Fibroblast of pulmonary artery (primary cell): ENCODE data around the gene MPV17.
"Not testable (repeated sequence)": the region's sequence is repeated elsewhere in the genome, so short reads cannot be mapped to it uniquely, and the experiment has no call there.

Experiments used
- DNase-seq: peaks from one replicate; pipeline ENCODE4 v3.0.0-alpha.2; 2010; ENCODE audit warnings: low read depth
- H3K4me3 ChIP-seq: replicated peaks from 2 replicates; pipeline ENCODE4 v1.5.1; 2011; ENCODE audit warnings: low read depth, mild to moderate bottlenecking, control low read depth, low read length, moderate library complexity
- TF ChIP-seq, protein P1 (sequence below): IDR thresholded peaks from 2 replicates; pipeline ENCODE4 v1.5.1; 2011; ENCODE audit warnings: mild to moderate bottlenecking, control low read depth, low read length, inconsistent platforms; ENCODE audit errors: missing control alignments

The MPV17 gene

DNA sequence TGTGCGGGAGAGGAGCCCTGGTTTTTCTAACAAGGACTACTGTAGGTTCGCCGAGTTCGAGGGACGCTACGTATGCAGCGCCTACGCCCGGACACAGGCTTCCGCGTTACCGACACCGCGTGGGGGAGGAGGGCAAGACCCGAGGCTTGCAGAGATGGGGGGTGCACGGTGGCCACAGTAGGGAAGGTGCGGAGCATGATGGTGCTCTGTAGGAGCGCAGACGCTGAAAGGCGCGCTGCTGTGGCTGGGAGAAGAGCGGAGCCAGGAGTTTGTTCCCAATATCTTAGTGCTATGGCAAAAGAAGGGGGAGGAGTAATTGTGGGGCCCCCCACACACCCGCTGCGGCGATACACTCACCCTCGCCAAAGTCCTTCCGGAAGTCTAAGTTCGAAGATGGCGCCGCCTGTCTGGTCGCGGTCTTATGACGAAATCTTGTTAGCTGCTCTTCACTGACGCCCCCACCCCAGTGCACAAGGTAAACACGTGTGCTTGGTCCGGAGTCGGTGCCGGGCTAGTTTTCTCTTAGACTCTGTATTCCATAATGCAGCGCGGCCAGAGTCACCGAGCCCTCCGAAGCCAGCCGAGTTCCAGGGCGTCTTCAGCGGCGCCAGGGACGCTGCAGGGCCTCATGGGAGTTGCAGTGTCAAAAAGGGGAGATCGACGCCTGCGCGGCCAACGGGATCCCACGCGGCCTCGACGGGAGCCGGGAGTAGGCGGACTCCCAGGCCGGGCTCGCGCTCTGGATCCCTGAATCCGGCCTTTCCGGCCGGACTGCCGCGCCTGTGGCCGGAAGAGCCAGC is 33.7 kb upstream of the MPV17 start, which contains the start of gene GTF3C2:
Gene GTF3C2 (minus strand): TSS at position 383 of the 800 bp plus-strand sequence. CDS start 13,210 bp downstream, outside the sequence.
- TF ChIP-seq, protein P1, sequence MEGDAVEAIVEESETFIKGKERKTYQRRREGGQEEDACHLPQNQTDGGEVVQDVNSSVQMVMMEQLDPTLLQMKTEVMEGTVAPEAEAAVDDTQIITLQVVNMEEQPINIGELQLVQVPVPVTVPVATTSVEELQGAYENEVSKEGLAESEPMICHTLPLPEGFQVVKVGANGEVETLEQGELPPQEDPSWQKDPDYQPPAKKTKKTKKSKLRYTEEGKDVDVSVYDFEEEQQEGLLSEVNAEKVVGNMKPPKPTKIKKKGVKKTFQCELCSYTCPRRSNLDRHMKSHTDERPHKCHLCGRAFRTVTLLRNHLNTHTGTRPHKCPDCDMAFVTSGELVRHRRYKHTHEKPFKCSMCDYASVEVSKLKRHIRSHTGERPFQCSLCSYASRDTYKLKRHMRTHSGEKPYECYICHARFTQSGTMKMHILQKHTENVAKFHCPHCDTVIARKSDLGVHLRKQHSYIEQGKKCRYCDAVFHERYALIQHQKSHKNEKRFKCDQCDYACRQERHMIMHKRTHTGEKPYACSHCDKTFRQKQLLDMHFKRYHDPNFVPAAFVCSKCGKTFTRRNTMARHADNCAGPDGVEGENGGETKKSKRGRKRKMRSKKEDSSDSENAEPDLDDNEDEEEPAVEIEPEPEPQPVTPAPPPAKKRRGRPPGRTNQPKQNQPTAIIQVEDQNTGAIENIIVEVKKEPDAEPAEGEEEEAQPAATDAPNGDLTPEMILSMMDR, result no peak
- peak; percentile 98 for DNase-seq
- peak within 1 kb of the TSS; percentile 83 for H3K4me3 ChIP-seq

DNA sequence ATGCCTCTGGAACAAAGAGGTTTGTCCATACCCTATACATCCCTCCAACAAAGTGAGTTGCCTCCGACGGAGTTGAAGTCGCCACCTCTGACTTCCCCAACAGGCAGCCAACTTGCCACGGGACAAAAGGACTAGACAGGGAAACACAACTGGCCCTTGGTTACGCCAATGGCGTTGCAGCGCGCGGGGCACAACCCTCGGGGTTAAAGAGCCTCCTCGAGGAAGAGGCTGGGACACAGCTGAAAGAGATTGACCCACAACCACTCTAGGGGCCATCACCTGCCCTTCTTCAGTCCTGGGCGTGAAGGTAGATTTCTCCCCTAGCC is 33.1 kb upstream of the MPV17 start:
- DNase-seq, result peak; percentile 61
- TF ChIP-seq, protein P1, result no peak
- peak overlapping the region; percentile 83 for H3K4me3 ChIP-seq

DNA sequence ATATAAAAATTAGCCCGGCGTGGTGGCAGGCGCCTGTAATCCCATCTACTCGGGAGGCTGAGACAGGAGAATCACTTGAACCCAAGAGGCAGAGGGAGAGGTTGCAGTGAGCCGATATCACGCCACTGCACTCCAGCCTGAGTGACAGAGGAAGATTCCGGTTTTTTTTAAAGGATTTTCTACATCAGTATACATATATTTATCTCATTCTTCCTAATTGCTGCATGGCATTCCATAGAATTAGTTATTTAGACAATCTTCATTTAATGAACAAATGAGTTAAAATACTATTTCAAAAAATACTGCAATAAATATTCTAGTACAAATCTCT is 31.7 kb upstream of the MPV17 start:
- DNase-seq, result no peak
- H3K4me3 ChIP-seq, result no peak overlapping the region
- TF ChIP-seq, protein P1, result no peak

DNA sequence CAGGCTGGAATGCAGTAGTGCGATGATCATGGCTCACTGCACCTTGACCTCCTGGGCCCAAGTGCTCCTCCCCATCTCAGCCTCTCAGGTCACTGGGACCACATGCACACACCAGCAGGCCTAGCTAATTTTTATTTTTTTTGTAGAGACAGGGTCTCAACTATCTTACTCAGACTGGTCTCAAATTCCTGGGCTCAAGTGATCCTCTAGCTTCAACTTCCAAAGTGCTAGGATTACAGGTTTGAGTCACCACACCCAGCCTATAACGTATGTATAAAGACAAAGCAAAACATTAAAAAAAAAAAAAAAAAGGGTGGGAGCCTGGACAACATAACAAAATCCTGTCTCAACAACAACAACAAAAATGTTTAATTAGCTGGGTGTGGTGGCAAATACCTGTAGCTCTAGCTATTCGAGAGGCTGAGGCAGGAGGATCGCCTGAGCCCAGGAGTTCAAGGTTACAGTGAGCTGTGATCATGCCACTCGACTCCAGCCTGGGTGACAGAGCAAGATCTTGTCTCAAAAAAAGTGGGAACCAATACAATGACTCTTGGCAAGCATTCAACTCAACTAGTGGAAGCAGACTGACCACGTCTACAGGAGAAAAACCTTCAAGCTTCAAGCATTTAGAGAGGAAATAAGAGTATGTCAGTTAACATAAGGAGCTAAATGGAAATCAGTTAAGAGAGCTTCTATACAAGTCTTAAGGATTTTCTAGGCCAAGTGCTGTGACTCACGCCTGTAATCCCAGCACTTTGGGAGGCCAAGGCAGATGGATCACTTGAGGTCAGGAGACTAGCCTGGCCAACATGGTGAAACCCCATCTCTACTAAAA is 31.1 kb upstream of the MPV17 start:
- DNase-seq, result no peak
- no peak overlapping the region for H3K4me3 ChIP-seq
- TF ChIP-seq, protein P1, result no peak

DNA sequence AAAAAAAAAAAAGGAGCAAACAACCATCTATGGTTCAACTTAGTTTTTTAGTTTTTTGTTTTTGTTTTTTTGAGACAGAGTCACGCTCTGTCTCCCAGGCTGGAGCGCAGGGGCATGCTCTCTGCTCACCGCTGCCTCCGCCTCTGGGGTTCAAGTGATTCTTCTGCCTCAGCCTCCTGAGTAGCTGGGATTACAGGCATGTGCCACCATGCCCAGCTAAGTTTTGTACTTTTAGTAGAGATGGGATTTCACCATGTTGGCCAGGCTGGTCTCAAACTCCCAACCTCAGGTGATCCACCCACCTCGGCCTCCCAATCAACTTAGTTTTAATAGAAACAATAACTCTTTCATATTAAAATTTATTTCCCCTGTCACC is 30.5 kb upstream of the MPV17 start:
- DNase-seq, H3K4me3 ChIP-seq: not testable (repeated sequence)

DNA sequence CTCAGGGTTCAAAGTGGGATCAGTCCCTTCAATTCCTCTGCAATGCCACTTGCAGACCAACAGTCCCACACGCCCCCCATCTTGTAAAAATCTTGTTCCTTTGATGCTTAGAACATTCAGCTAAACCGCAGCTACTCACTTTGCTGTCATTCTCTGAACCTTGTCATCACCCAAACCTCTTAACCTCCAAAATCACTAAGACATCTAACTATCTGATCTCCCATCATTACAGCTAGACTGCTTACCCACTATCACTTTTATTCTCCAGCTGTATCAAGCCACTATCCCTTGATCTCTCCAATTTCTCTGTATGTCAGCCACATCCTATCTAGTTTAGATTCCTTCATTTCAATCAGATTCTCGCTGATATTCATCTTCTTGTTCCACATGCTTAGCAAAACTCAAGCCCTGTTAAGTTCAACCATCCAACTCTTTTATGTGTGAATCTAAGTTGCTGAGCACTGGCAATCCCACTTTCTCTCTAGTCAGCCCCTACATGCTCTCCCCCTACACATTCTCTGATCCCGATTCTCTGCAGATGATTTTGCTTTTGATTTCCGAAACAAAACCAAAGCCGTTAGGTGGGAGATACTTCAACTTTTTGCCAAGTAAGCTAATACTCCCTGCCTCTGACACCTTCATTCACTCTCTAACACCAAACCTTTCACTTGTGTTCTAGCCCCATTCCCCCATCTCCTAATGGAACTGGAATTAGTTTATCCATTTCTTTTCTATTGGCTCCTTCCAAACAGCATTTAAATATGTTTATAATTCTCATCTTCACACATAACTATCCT is 29.1 kb upstream of the MPV17 start:
- TF ChIP-seq, protein P1, result no peak
- DNase-seq, result no peak
- H3K4me3 ChIP-seq, result no peak overlapping the region
